Astrocyte of the cerebellum (primary cell): ENCODE results near the gene ANAPC5.

ENCODE experiments used
- DNase-seq: peaks from one replicate; pipeline ENCODE4 v3.0.0-alpha.2; 2011; ENCODE audit warnings: low read depth
- H3K4me3 ChIP-seq: 2 replicates; pipeline ENCODE4 v1.5.1; 2011; ENCODE audit warnings: mild to moderate bottlenecking, low read depth, low read length, moderate library complexity
- in situ Hi-C: cut with HindIII; loops from 2 replicates; pipeline ENCODE4 v1.10.0; 2017; ENCODE audit warnings: low sequenced_read_pairs
- TF ChIP-seq, protein P1 (sequence below): IDR thresholded peaks from 2 replicates; pipeline ENCODE4 v1.5.1; 2012; ENCODE audit warnings: low read length, low read depth, moderate library complexity, mild to moderate bottlenecking; ENCODE audit errors: missing control alignments

The ANAPC5 gene

DNA sequence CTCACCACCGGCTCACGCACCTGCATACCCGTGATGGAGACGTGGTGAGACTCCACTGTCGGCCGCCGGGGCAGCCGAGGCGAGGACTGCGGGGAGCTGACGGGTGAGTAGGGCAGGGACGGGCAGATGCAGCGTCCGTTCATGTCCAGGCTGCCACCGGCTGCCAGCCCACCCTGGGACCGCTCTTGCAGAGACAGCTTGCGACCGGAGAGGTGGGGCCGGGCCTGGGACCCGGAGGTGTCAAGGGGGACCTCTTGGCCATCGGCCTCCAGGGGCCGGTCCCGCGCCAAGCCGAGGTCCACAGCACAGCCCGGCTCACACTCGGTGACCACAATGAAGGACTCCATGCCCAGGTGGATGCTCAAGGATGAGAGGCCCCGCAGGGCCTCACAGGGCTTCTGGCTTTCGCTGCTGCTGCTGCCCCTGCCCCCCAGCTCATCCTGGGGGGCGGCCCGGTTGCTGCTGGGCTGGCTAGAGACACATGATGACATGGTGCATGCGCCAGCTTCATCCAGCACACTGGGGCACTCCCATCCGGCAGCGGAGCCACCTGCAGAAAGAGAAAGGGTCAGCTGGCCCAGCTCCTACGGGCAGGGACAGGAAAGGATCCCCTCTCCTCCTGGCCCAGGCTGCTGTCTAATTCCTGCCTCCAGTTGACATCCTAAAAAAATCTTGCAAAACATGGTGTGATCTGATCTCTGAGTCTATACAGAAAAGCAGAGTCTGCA, 78.0 kb downstream of the ANAPC5 start:
- in situ Hi-C loops: no loop called here
- DNase-seq: no peak
- TF ChIP-seq, protein P1, sequence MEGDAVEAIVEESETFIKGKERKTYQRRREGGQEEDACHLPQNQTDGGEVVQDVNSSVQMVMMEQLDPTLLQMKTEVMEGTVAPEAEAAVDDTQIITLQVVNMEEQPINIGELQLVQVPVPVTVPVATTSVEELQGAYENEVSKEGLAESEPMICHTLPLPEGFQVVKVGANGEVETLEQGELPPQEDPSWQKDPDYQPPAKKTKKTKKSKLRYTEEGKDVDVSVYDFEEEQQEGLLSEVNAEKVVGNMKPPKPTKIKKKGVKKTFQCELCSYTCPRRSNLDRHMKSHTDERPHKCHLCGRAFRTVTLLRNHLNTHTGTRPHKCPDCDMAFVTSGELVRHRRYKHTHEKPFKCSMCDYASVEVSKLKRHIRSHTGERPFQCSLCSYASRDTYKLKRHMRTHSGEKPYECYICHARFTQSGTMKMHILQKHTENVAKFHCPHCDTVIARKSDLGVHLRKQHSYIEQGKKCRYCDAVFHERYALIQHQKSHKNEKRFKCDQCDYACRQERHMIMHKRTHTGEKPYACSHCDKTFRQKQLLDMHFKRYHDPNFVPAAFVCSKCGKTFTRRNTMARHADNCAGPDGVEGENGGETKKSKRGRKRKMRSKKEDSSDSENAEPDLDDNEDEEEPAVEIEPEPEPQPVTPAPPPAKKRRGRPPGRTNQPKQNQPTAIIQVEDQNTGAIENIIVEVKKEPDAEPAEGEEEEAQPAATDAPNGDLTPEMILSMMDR: no peak
- H3K4me3 ChIP-seq: no peak overlapping the region

DNA sequence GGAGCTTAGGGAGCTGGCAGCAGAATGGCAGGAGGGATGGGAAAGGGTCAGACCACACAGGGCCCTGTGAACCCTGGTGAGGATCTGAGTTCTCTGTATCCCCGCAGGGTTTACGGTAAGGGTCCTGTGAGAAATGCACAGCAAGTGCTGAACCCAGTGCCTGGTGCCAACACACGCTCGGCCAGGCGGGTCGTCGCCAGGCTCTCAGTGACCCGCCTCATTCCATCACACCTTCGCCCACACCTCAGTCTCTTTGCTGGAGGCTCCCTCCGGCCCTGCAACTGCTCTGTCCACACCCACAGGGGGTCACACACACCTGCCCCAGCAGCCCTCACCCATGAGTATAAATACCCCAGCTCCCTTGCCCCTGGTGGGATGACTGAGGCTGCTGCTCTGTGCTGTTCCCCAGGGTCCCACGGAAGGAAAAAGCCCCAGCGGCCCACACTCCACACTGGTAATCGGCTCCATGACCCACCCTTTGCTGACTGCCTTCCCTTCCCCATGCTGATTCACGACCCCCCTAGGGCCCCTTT, 78.8 kb downstream of the ANAPC5 start:
- in situ Hi-C loops: no loop called here
- no peak for DNase-seq
- no peak overlapping the region for H3K4me3 ChIP-seq
- TF ChIP-seq, protein P1: no peak

DNA sequence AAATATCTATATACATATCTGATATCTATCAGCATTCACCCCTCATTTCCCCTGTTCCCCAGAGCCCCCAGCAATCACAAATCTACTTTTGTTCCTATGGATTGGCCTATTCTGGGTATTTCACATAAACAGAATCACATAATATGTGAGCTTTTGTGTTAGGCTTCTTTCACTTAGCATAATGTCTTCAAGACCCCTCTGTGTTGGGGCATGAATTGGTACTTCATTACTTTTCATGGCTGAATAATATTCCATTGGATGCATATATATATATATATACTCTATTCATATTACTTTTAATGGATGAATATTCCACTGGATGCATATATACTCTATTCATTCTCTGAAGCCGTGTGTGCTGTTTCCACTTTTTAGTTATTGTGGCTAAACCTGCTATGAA, 84.4 kb downstream of the ANAPC5 start:
- TF ChIP-seq, protein P1: no peak
- no peak overlapping the region for H3K4me3 ChIP-seq
- DNase-seq: no peak
- in situ Hi-C loops: no loop called here

DNA sequence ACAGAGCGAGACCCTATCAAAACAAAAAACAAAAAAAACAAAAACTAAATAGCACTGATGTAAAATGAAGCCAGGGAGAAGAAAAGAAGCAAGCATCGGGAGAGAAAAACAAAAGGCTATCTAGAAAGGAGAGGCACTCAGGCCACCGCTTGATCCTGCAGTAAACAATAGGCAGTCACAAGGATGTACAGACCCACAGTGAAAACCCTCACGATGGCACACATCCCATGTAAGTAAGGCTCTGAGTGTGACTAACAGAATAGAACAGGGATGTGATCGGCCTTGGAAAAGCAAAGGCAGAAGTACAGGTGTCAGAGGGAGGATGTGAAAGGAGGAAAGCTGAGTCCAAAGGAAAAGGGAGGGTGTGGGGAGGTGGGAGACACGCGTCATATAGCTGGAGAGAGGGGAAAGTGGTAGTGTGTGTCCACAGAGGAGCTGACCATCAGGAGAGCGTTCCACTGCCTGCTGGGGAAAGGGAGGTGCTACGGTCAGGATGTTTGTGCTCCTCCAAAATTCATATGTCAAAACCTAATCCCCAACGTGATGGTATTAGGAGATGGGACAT, 87.2 kb downstream of the ANAPC5 start:
- TF ChIP-seq, protein P1: no peak
- H3K4me3 ChIP-seq: no peak overlapping the region
- in situ Hi-C loops: no loop called here
- no peak for DNase-seq

GRCh38 chr12:121264135-121264534, 88.1 kb downstream of the ANAPC5 start:
- TF ChIP-seq, protein P1: no peak
- no peak overlapping the region for H3K4me3 ChIP-seq
- in situ Hi-C loops: no loop called here
- no peak for DNase-seq

DNA sequence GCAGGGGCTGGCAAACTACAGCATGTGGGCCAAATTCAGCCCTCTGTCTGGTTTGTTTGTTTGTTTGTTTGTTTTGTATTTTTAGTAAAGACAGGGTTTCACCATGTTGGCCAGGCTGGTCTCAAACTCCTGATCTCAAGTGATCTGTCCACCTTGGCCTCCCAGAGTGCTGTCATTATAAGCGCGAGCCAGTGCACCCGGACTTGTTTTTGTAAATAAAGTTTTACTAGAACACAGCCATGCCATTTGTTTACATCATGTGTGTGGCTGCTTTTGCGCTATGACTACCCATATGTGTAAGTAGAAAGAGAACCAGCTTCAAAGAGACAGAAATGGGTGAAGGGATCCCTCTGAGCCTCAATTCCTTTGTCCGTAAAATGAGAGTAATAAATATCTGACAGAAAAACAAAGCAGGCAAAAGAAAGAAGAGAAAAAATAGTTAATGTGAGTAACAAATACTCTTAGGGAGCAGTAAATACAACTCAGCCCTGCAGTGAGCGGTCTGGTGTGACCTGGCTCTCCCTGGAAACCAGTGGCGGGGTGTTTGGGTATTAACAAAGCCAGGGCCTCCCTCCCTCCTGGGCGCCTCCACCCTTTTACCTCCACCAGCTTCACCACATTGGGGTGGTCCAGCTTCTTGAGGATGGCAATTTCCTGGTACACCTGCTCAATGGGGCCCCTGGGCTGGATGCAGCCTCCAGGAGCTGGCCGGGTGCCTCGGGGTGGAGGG, 88.8 kb downstream of the ANAPC5 start:
- in situ Hi-C loops: no loop called here
- TF ChIP-seq, protein P1: no peak
- no peak overlapping the region for H3K4me3 ChIP-seq
- no peak for DNase-seq
